Renal cortical epithelial cell (primary cell): ENCODE results near the gene VENTX. TPM values are rescaled to one million over a fixed set of nuclear protein-coding genes. Genes with fewer than 3 reads are reported as not detected.

Experiments used
- DNase-seq: peaks from one replicate; pipeline ENCODE4 v3.0.0-alpha.2; 2011; ENCODE audit warnings: low read depth
- total RNA-seq: library from RNA; depleted of rRNA; stranded (reverse); fragments of >200 nt; gene quantifications from 2 replicates; pipeline ENCODE4 v1.2.3, GENCODE V29; 2014

Gene VENTX, protein sequence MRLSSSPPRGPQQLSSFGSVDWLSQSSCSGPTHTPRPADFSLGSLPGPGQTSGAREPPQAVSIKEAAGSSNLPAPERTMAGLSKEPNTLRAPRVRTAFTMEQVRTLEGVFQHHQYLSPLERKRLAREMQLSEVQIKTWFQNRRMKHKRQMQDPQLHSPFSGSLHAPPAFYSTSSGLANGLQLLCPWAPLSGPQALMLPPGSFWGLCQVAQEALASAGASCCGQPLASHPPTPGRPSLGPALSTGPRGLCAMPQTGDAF
- not detected in 2 replicates for total RNA-seq

DNA sequence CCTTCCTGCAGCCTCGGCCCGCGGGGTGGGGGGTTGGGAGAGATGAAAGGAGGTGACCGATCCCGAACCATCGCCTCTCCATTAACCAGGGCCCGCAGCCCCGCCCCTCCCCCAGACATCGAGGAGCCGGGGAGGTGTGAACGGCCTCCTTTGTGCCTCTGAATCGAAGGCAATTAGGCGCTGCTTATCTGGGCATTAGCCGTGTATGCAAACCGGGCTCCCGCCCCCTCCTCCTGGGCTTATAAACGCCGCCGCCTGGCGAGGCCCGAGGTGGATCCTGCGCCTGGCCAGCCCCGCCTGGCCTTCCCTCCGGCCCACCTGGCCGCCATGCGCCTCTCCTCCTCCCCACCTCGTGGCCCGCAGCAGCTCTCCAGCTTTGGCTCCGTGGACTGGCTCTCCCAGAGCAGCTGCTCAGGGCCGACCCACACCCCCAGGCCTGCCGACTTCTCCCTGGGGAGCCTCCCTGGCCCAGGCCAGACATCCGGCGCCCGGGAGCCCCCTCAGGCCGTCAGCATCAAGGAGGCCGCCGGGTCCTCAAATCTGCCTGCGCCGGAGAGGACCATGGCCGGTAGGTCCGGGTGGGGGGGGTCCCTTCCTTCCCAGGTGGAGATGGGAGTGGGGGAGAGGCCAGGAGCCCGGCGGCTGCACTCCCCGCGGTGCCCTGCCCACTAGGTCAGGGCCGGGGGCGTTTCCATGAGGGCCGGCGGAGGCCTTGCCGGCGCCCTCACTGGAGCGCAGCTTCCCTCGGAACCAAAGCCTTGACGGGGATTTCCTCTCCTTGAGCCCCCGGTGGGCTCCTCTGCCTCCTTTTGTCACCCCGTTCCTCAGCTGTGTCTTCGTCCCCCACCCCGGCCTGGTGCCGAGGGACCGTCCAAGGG lies at the start of gene VENTX:
Gene VENTX (plus strand): TSS at position 268 of the 878 bp plus-strand sequence. CDS start 60 bp downstream, at position 328.
- no peak for DNase-seq

DNA sequence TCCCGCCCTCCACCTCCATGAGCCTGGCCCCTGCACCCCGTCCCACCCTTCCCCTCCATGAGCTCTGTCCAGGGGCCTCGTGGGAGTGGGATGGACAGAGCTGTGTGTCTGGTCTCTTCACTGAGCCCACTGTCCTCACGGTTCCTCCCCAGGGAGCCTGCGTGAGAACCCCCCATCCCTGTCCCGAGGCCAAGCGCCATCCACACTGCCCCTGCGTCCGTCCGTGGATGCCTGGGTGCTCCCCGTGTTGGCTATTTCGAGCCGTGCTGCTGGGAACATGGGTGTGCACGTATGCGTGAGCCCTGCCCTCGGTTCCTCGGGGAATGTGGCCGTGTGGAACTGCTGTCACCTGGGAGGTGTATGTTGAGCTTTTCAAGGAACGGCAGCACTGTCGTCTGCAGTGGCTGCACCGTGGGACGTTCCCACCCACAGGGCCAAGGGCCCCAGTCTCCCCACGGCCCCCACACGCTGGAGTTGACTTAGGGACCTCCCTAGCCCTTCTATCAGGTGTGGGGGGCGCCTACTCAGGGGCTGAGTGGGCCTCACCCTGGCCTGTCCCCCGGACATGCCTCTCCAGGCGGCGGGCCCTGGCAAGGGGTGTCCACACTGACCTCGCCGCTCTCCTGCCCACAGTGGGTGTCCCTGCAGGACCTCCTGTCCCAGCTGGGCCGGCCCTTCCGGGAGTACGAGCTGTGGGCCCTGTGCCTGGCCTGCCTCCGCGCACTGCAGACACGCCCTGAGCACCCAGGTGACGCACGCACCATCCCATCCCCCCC lies 49.6 kb upstream of the VENTX start:
- no peak for DNase-seq

DNA sequence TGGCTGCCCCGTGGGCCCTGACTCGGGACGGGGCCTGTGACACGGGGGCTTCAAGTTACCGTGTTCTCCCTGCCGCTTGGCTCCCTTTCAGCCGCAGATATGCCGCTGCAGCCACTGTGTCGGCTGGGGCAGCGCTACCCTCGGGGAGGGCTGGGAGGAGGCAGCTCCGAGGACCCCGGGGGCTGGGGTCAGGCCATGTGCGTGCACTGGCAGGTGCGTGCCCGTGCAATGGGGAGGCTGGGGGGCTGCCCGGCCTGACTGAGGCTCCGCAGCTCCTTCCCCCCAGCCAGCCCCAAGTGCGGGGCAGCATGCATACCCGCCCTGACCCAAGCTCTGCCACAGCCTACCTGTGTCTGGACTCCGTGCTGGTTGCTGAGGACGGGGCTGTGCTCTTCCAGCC lies 48.4 kb upstream of the VENTX start:
- no peak for DNase-seq

DNA sequence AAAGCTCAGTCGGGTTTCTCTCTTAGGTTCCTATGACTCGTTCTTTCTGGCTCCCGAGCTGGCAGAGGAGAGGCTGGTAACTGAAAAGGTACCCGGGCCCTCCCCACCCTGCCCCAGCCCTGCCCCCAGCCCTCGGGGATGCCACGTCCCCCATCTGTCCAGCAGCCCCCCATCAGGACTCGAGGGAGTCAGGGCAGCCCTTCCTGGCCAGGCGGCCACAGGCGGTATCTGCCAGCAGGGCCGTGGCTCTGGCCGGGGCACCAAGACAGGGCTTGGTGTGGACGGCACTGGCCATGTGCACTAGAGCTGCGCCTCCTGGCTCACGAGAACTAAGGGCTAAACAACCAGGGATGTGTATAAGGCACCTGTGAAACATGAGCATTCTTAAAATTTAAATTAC lies 47.9 kb upstream of the VENTX start:
- DNase-seq = no peak

DNA sequence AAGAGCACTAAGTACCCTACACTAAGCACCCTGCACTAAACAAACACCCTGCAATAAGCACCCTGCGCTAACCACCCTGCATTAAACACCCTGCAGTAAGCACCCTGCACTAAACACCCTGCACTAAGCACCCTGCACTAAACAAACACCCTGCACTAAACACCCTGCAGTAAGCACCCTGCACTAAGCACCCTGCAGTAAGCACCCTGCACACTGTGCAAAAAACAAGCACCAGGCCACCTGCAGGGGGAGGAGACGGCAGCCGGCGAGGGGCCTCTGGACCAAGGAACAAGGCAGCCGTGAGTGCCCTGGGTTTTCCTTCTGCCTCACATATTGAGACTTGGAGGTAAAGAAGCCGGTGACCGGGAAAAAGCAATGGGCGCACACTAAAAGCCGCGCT lies 47.4 kb upstream of the VENTX start:
- no peak for DNase-seq

DNA sequence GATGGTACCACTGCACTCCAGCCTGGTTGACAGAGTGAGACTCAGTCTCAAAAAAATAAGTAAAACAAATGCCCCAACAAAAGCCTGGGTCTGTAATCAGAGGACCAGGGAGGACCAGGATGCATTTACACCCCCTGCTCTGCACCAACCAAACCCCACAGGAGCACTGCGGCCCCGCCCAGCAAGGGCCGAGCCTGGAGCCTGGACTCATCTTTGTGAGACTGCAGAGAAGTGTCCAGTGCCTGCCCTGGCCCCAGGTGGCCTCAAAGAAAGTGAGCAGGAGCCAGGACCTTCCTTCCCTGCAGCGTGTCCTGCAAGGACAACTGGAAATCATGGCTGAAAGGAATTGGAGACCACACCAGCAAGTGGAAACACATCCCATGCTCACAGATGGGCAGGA lies 46.0 kb upstream of the VENTX start:
- no peak for DNase-seq

DNA sequence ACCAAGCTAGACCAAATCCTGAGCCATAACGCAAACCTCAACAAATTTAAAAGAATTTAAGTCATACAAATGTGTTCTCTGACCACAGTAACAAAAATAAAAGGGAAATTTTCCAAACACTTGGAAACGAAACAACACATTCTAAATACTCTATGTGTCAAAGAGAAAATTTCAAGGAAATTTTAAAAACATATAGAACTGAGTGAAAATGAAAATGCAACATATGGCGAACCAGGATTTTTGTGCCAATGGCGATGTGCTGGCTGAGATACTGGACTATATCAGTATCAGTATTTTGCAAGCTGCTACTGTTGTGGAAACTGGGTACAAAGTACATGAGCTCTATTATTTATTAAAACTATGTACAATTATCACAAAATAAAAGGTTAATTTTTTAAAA lies 43.5 kb upstream of the VENTX start:
- DNase-seq = no peak

DNA sequence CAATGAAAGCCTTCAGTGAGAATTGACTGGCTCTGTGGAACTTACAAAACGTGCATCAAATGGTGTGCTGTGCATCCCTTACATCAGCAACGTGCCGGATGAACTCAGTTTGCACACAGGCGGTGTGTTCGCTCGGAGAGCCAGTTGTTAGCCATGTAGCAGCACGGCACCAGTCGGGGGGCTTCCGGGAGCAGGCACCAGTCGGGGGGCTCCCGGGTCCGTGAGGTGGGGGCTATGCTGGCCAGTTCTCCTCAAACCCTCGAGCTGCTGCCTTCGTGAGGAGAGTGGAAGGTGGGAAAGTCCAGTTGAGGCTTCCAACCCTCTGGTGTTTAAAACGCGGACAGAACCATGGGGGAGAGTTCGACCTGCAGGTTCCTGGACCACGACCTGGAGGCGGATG lies 42.6 kb upstream of the VENTX start:
- DNase-seq = no peak

DNA sequence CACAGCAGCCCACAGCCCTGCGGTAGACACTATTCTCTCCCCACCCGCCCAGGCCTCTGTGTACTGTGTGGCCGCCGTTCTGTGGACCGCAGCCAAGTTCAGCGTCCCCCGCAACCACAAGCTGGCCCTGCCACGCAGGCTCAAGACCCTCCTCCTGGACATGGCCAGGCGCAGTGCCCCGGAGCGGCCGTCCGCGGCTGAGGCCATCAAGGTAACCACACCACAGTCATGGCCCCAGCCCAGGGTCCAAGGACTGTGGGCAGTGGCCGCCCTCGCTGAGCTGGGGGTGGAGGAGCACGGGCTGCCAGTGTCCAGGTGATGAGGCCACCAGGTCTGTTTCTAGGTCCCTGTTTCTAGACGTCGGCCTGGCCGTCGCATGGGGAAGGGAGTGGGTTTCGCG lies 42.0 kb upstream of the VENTX start:
- DNase-seq = no peak

DNA sequence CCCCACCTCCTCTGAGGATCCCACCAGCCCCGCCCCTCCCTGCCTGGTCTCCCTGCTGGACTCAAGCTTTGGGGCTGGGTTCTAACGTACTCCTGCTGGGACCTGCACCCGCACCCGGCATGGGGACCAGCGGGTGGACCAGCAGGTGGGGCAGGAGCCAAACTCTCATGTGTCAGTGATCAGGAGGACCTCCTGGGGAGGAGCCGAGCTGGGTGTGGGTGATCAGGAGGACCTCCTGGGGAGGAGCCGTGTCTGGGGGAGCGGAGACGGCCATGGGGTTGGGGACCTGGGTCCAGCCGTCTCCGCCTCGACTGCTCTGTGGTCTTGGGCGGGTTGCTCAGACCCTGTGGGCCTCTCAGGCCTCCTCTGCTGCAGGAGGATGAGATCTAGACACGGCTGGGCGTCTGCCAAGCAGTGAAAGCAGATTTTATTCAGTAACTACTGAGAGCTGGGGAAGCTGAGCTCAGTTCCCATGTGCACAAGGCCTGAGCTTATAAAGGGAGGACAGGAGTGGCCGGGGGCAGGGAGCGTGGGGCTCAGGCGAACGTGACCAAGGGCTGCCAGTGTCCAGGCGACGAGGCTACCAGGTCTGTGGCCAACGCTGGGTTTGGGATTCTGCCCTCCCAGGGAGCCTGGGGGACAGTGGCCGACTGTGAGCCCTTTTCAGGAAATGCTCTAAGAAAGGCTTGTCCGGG lies 41.3 kb upstream of the VENTX start:
- no peak for DNase-seq

DNA sequence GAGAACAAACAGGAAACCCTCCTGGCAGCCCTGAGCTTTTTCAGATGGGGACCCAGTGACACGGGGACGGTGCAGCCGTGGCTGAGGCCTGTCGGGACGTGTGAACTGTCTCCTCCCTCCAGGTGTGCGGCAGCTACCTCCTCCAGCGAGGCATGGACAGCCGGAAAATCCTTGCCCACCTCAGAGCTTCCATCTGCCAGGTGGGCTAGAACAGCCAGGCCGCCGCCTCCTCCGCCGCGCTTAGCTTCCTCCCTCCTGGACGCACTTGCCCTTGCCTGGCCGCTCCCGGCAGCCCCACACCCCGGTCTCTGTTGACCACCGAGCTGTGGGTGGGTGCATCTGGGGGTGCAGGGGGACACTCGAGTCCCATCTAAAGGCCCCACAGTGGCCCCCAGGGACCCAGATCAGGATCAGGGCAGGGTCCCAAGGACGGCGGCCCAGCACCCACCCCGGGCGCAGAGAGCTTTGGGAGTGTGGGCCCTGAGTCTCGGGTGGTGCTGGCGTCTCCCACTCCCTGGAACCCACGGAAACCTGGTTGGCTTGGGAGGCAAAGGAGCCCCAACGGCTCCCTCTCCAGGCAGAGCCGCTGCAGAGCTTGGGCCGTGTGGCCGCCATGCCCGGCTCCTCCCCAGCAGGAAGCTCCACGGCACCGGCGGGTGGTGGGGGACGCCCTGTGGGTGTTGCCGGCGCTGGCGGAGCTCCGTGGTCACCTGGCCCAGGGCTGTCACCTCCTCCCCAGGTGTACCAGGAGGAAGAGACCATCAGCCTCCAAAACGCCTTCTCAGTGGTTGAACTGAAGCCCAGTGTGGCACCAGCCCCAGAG lies 40.5 kb upstream of the VENTX start:
- no peak for DNase-seq

DNA sequence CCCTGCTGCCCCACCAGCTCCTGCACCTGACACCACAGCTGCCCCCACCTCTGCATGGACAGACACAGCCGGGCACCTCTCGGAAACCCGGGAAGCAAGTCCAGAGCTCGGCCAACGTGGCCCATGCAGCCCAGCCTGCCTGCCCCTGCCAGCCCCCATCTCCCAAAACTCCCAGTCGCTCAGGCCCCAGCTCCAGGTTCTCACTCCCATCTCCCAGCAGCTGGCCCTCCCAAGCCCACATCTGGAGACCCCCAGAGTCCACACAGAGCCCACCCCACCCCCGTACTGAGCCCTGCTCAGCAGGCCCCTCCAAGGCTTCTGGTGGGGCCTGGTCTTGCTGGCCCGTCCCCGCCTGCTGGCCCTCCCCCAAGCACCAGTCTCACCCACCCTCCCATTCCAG lies 39.9 kb upstream of the VENTX start:
- no peak for DNase-seq

DNA sequence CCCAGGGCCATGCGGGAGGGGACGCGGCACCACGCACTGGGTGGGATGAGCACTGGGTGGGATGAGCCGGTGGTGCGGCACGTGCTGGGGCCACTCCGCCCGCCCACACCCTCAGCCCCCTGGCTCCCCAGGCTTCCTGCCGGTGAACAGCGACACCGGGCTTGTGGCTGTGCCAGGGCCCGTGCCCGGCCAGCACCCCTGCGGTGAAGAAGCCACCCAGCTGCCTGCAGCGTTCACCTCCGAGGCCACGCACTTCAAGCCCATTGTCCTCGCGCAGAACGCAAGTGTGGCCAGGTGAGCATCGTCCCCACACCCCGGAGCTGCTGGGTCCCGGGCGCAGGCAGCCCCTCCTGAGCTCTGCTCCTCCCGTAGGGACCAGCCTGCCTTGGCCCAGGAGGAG lies 39.4 kb upstream of the VENTX start:
- DNase-seq = no peak

DNA sequence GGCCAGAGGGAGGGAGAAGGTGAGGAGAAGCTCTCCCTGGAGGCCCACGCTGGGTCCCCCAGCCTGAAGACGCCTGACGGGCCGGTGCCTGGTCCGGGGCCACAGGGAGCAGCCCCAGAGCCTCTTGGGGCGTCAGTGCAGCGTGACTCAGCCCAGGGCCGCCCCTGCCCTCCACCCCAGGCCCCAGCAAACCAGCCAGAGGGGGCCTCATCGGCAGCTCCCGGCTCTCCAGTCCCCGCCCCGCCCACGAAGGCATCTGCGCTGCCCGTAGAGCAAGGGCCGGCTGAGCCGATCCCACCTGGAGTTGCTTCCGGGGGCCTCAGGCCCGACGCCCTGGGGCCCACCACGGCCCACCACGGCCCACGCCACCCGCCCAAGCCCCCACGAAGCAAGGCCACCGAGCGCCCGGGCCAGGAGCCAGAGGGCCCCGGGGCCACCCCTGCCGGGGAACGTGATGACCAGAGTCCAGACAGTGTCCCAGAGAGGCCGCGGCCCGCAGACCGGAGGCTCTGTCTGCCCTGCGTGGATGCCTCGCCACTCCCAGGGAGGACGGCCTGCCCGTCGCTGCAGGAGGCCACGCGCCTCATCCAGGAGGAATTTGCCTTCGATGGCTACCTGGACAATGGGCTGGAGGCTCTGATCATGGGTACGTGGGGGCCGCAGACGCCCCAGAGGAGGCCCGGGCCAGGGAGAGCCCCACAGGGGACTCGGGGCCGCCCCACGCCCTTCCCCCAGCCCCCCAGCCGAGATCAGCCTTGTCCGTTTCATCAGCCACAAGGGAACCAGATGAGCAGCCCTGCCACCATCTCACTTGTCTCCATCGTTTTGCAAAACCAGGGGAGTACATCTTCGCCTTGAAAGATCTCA lies 38.8 kb upstream of the VENTX start:
- no peak for DNase-seq

DNA sequence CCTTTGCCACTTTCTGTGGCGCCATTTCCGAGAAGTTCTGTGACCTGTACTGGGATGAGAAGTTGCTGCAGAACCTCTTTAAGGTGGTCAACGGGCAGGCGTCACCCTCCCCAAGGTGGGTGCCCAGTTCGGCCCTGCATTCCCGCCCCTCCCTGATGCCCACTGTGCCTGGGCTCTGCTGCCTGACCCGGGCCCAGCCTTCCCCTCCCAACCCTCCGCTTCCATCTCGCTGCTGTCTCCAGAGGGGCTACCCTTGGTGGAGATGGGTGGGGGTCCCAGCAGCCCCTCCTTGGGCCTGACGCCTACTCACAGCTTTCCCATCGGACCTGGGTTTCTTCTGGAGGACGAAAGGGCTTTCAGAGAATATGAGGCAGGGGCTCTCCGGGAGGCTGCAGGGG lies 38.2 kb upstream of the VENTX start:
- no peak for DNase-seq

DNA sequence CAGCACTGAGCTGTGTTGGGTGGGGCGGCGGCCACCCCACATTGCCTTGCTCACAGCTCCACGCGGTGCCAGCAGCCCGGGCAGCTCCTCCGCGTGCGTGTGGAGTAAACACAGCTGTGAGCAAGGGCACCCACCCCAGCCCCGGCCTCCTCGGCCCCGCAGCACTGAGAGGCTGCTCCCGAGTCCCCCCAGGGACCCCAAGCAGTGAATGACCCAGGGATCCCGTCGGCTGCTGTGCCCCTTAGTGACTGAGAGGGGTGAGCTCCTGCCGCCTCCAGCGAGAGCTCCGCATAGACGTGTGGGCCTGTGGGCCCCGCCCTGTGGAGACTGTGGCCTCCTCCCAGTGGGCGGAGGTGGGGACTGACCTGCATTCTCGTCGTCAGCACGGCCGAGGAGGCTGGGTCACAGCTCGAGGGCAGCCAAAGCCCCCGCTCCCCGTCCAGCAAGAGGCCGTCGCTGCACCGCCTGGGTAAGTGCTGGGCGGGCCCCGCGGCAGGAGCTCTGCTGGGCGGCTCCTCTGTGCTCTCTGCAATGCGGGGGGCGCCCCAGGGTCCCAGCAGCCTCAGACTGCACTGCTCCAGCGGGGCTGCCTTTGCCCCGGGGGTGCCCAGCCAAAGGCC lies 37.6 kb upstream of the VENTX start:
- DNase-seq = no peak

DNA sequence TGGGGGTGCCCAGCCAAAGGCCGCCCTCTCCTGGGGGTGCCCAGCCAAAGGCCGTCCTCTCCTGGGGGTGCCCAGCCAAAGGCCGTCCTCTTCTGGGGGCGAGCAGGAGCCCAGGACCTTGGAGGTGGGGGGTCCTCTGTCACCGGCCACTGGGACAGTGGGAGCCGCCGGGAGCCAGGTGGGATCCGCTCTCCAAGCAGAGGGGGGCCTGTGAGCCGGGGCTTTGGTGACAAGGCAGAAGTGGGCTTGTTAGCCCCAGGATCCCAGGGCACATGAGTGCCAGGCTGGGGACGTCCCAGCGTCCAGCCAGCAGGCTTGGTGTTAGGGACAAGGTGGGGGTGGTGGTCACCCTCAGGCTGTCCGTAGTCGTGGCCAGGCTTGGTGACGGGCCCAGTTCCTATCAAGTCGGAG lies 37.0 kb upstream of the VENTX start:
- DNase-seq = no peak

DNA sequence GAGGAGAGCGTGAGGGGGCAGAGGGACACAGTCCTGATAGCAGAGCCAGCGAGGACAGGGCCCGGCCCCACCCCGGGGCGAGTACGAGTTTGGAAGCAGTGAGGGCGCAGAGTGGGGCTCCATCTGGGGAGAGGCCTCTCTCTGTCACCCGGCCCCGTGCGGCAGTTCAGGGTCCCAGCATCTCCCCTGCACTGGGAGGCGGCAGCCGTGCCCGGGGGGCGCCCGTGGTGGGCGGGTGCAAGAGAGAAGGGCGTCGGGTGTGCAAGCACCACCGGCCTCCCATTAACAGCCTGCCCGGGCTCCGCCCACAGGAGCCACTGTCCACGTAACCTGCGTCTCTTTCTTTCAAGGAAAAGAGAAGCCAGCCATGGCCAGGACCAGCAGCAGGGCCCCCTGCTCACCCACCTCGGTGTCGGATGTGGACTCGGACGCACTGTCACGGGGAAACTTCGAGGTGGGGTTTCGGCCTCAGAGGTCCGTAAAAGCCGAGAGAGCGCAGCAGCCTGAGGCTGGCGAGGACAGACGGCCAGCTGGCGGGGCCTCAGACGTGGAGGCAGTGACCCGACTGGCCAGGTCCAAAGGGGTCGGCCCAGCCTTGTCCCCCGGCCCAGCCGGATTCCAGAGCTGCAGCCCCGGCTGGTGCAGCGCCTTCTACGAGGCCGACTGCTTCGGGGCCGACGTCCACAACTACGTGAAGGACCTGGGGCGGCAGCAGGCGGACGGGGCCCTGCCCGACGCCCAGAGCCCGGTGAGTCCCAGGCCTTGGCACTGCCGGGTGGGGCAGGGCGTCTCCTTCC lies 36.3 kb upstream of the VENTX start:
- no peak for DNase-seq
